ENCODE measurements around the gene HMGXB4.

DNA sequence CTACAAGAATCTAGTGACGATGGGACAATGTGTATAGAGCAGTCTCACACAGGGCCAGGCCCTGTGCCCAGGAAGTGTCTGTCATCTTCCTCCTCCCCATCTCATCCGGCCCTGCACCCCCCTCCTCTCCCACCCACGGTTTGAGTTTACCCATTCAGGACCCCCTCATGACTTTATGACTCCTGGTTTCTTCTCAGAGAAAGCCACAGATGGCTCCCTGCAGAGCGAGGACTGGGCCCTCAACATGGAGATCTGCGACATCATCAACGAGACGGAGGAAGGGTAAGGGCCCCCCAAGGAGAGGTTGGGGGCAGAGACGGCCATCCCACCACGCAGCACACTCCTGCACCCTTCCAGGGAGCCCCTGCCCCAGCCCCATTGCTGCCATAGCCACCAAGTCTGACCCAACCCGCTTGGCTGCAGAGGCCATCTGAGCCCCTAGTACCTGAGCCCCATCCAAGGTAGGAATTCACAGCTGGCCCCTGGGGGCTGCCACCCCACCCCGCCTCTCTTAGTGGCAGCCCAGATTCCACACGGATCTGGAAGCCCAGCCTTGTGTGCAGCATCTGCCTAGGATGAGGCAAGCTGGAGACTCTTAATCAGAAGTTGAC lies 60.5 kb downstream of the HMGXB4 start:
- TF ChIP-seq EP300 (IDR thresholded peaks at IDR 0.05) (no peak), CTCF (IDR thresholded peaks at IDR 0.05) (no peak), POLR2A (IDR thresholded peaks at IDR 0.05) (no peak)
